Measurements from ENCODE around the gene UAP1.

Gene UAP1

DNA sequence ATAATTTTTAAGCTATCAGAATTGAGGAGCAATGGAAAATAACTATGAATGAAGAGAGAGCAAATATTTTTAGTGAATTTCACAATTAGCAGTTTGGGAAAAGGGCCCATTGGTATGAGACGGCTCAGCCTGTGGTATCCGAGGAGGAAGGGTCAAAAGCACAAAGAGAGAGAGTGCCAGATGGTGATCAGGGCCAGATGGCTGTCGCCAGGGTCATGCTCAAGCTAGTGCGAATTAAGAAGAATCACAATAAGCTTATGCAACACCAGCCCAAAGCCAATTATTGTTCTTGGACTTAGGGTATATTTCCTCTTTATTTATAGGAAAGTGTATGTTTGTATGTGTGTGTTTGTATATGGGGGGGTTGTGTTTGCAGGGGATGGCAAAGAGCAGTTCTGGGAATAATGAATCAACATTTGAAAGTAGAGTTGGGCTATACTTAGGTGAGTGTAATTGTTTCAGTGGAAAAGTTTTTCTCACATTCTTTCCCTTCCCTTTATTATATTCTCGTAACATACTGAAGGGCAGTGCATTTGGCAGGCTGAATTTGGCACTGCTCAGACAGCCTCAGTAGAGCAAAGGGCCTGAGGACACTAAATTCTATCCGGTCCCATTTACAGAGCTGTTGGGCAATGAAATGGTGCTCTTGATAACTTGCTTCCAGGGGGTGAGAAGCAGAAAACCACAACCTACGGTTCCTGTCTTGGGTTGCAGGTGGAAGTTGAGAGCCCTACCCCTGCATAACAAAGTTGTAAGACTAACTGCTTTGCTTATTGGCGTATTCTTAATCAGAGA is 51.3 kb downstream of the UAP1 start:
- in situ Hi-C loops (cut with HindIII; ENCODE audit: low sequenced_read_pairs): no loop called here

DNA sequence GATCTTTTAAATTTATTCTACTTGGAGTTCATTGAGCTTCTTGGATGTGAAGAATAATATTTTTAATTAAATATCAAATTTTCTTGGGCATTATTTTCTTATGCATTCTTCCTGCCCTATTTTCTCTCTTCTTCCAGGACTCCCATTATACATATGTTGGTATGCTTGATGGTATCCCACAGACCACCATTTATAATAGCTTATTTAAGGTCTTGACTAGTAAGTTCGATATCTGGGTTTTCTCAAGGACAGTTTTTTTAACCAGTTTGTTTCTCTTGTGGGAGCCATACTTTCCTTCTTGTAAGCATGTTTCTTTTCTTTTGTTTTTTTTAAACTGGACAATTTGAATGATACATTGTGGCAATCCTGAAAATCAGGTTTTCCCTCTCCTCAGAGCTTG is 55.3 kb downstream of the UAP1 start:
- in situ Hi-C loops (cut with HindIII; ENCODE audit: low sequenced_read_pairs): no loop called here

DNA sequence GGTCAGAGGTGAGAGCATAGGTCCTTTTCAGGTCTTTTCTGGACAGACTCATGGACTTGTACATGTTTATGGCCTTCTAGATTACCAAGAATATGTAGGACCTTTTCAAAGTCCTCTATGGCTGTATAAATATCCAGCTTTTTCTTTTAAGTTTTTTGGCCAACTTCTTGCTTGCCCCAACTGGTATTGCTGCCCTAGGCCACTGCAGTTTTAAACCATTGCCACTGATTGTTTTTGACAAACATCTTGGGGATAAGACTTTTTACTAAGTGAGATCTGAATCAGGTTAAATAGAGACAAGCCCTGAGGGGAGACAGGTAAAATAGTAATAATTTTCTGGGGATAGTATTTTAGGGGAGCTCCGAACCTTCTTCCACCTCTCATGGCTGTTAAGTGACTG is 56.0 kb downstream of the UAP1 start:
- in situ Hi-C loops (cut with HindIII; ENCODE audit: low sequenced_read_pairs): no loop called here

DNA sequence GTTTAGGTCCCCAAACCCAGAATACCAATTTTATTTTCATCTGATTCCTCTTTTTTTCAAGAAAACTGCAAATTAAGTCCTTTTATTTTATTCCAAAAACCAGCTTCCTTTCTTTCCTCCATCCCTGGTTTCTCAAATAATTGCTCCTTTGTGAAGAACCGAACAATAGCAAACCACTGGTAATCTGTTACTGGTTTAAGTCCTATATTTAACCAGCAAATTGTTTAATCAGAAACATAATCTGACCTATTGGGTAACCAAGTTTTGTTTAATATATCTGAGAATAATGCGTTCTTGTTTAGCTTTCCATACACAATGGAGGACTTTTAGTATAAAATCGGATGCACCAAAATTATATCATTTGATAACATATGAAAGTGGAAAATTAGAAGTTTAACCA is 57.6 kb downstream of the UAP1 start:
- in situ Hi-C loops (cut with HindIII; ENCODE audit: low sequenced_read_pairs): no loop called here

DNA sequence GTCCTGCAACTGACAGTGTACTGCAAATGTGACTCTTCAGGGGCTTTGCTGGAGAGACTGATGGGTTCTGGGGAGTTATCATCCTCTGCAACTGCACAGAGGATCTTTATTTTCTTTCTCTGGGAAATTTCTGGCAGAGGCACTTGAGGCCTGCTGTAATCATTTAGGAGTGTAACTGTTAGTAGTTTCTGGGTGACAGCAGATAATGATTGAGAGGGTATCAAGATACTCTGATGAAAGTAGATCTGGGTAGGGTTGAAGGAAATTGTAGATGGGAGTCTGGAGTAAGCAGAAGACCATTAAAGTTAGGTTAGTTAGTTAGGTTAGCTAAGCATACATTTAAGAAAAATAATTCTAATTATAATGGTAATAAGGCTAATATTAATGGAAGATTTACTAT is 59.7 kb downstream of the UAP1 start:
- in situ Hi-C loops (cut with HindIII; ENCODE audit: low sequenced_read_pairs): no loop called here

DNA sequence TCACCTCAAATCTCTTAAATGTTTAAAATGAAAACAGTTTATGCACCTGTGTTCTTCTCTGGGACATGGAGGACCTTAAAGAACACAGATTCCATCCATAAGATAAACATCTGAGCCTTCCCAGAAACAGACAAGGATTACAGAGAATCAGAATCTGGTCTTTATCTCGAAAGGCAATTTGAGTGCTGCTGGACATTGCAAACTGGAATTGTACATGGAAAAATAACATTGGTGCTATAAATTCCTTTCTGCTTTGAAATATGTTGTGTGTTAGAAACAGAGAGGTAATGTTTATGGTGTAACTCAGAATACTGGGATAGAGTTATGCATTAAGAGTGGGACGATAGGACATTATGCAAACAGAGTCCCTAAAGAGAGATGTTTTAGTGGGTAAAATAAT is 64.2 kb downstream of the UAP1 start:
- in situ Hi-C loops (cut with HindIII; ENCODE audit: low sequenced_read_pairs): no loop called here

DNA sequence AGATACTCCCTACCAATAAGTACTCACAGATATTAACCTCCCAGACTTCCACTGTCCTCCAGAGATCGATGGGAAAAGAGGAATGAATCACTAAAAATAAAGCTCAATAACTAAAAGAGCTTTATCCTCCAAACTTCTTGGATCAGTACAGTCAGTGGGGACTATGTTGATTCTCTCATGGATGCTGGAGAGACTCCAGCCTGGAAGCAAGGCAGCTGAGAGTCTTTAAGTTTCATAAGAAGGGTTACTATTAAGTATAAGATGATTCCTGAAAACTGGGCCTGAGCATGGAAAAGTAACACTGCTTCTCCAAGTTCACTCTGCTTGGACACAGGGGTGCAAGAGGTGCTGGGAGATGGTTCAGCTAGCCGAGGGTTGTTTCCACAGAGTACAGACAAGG is 64.6 kb downstream of the UAP1 start:
- in situ Hi-C loops (cut with HindIII; ENCODE audit: low sequenced_read_pairs): no loop called here

DNA sequence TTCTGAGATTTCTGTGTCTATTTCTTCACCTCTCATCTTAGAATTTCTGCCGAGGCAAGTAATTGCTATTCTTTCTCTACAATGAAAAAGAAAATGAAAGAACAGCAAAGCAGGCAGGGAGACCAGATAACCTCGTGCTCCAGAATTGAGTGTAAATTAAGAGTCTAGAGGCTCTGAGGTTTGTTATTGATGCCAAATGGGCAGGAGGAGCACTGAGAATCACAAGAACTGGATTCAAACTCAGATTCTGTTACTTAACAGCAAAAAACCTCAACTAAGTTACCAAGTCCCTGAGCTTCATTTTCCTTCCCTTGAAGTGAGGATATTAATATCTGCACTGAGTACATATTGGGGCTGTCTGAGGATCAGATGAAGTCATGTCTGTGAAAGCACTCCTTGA is 65.2 kb downstream of the UAP1 start:
- in situ Hi-C loops (cut with HindIII; ENCODE audit: low sequenced_read_pairs): no loop called here

DNA sequence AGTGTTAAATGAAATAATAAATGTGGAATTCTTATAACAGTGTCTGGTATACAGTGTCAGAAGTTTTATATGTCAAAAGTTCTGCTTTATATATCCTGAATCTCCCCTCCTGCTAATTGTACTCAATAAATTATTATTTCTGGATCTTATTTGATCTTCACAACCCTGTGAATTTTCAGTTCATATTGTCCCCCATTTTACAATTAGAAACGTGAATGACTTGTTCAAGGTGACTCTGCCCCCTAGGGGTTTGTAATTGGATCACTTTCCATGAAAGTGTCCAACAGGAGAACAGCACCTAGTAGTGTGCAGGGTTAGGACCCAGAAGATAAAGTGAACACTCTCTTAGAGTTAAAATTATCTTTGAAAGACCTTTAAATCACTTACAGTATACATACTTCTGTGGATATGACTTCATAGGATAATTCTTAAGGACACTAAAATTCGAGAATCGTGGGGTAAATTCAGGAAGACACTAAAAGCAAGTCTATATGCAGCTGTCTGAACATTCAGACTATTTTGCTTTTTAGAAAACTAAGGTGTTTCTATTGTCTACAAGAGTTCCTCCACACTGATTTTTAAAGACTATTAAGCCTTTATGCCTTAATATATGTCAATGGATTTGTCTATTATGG is 66.3 kb downstream of the UAP1 start:
- in situ Hi-C loops (cut with HindIII; ENCODE audit: low sequenced_read_pairs): no loop called here

DNA sequence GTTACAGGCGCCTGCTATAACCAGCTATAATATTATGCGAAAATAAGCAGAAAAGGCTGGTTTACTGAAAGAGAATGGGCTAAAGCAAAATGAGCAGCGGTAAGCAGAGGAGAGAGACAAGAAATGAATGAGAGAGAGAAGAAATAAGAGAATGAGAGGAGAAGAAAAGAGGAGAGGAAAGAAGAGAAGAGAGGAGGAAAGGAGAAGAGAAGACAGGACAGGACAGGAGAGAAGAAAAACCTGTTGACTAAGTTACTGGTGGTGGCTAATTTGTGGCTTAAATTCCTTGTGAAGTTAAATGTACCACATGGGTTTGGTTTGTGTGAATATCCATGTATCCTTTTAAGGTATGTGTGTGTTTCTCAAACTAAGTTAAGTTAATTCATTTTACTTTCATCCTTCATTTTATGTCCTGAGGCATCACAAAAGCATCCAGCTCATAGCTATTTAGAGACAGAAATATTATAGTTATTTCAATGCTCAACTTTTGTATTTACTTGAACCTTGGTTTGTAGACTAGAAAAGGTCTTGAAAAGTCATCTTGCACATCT is 67.6 kb downstream of the UAP1 start:
- in situ Hi-C loops (cut with HindIII; ENCODE audit: low sequenced_read_pairs): no loop called here

DNA sequence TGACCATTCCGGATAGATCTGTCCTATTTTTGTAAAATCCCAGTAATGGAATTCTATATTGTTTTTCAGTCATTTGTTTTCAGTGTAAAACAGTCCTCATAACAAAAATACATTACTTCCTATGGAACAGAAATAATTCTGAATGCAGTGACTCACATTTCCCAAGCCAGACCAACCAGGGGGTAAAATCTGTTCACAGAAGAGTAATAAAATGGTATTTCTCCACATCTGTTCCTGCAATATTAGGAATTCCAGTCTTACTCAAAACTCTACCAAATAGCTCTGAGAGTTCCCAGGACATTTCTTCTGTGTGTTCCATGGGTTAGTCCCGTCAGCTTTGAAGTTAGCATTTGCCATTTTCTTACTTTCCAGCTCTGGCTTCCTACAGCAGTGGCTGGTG is 68.1 kb downstream of the UAP1 start:
- in situ Hi-C loops (cut with HindIII; ENCODE audit: low sequenced_read_pairs): no loop called here

DNA sequence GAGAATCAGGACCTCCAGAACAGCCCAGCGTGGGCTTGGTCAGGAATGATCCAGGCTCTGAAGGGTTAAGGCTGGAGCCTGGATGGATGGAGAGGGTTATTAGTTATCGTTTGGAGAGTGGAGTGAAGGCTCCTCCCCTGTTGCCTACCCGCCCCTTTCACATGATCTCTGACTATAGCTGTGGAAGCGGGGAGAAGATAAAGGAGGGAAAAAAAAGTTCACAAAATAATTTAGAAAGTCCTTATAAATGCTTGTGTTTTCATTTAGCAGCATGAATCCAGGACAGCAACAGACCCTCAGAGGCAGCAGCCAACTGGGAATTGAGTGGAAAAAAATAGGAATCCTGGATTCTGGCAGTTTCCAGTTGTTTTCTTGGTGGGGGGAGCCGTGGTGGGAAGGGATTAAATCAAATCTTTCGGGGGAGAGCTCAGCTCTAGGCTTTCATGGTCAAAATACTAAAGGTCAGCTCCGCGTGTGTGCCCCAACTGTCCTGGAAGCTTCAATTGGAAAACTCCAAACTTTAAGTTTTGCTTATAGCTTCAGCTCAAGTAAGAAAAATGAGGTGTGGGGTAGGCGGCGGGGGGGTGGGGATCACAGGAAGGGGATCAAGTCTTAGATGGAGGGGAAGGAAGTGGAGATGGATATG is 70.1 kb downstream of the UAP1 start:
- in situ Hi-C loops (cut with HindIII; ENCODE audit: low sequenced_read_pairs): no loop called here

DNA sequence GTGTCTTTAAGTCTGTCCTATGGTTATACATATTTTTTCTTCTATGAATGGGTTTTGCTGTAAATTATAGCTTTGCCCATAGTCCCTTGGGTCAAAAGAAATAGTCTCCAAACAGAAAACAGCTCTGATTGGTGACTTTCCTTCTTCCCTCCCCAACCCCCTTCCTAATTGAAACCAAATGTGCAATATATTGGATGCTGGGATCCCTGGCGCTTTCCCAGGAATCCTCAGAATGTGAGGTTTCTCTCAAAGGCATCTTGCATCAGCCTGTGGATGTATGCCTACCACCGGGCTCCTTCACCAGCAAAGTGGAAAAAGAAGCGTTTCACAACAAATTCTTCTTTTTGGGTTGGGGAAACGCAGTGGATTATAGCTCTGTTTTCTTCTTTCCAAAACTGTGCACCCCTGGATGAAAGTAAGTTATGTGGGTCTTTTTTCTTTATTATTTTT is 70.7 kb downstream of the UAP1 start, which contains the start of gene DDR2:
Gene DDR2 (plus strand): TSS at position 248 of the 450 bp plus-strand sequence. CDS start 86,600 bp downstream, outside the sequence.
- in situ Hi-C loops (cut with HindIII; ENCODE audit: low sequenced_read_pairs): no loop called here

DNA sequence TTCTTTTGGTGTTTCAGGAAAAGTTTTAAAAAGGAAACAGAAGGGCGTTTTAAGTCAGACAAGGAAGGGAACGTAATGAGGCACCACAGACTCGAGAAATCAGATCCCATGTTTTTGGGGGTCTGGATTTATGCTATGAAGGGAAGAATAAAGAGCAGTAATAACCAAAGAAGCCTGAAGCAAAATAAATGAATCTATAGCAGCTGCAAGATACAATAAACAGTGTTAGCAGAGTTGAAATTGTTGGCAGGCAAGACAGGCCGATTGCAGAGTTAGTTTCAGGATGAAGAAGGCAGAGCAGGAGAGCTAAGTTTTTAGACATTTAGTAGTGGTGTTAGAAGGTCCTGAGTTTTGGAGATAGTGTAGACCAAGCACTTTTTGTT is 71.2 kb downstream of the UAP1 start:
- in situ Hi-C loops (cut with HindIII; ENCODE audit: low sequenced_read_pairs): no loop called here

DNA sequence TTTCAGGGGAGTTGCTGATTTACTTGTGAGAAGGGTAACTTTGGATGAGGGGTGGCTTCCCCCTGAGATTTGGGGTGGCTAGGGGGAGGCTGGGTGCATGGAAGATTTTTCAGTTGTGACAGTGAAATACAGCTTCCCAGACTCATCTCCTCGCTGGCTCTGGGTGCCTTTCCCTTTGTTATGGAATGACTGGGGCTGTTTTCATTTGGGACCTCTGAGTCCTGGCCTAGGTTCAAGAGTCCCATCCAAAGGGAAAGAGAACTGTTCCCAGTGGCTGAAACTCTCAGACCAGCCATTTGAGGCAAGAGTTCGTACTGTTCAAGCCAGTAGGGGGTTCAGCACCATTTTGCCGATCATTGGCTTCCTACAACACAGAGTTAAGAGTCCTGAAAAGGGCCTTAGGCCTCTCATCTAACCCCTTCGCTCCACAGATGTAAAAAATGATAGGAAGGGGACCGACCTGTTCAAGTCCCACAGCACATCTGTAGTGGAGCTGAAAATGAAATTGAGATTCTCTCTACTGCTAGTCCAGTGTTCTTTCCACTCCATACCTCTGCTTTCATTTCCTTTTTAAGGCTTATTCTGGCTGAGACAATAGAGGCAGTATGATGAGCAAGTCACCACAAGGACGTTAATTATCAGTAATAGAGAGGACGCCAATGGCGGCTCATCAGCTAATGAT is 71.7 kb downstream of the UAP1 start:
- in situ Hi-C loops (cut with HindIII; ENCODE audit: low sequenced_read_pairs): no loop called here

DNA sequence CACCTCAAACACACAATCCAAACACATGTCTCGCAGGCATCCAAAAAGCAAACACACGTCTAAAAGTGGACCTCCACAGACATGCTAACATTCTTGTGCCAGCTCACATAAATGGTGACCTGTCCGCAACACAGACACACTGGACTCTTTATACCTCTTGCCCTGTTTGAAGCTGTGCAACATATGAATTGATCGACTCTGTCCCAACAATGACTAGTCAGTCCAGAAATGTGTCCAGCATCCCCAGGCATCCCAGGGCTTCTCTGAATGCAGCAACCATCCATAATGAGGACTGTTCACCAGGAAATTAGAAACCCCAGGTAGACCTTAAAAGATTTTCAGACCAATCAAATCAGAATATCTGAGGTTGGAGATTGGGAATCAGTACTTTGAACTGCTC is 73.9 kb downstream of the UAP1 start:
- in situ Hi-C loops (cut with HindIII; ENCODE audit: low sequenced_read_pairs): no loop called here

DNA sequence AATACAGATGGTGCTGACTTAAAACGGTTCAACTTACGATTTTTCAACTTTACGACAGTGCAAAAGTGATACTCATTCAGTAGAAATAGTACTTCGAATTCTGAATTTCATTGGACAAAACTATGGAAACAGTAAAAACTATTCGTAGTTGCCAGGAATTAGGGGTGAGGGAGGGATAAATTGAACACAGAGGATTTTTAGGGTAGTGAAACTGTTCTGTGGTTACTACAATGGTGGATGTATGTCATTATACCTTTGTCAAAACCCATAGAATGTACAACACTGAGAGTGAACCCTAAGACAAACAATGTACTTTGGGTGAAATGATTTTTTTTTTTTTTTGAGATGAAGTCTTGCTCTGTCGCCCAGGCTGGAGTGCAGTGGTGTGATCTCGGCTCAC is 78.2 kb downstream of the UAP1 start:
- in situ Hi-C loops (cut with HindIII; ENCODE audit: low sequenced_read_pairs): no loop called here

DNA sequence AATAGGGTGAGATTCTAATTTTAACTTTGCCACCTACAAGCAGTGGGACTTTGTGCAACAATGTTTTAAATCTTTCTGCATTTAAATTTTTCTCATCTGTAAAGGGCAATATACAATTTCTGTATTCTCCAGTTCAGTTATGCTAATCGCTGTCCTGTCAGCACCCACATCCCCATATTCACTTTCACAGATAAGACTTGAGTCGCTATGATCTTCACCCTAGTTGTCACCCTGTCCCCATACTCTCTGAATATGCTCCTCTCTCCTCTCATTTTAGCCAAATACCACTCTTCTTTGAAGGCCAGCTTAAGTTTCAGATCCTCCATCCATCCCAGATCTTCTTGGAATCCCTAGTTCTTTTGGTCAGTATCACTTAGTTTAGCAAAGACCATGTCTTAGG is 79.6 kb downstream of the UAP1 start:
- in situ Hi-C loops (cut with HindIII; ENCODE audit: low sequenced_read_pairs): no loop called here

DNA sequence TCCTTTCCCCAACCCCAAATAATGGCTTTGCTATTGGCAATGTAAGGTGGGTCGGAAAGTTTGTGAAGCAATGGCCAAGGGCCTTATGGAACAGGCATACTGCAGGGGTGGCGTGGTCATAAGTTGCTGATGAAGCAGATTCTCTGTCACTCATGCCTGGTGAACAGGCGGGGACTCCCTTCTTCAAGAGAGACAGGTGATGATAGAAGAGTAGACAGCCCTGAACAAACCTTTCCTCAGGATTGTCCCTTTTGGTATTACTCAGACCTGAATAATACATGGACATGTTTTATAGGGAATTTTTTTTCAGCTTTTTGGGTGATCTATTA is 83.4 kb downstream of the UAP1 start:
- in situ Hi-C loops (cut with HindIII; ENCODE audit: low sequenced_read_pairs): no loop called here

DNA sequence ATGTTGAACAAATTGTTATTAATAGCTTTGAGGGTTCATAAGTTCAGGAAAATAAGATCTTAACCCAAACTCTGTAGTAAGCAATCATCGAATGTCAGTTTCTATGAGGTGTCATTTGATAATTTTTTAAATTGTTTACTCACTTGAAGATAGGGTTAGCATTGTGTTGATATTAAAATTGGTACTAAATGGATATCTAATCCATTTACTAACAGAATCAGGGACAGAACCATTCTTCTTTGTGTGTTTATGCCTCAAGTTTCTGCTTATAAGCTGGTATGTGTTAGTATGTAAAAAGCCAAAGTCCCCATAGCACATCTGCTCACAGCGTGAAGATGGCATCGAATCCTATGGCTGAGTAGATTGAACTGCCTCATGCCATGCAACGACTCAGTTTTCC is 84.1 kb downstream of the UAP1 start:
- in situ Hi-C loops (cut with HindIII; ENCODE audit: low sequenced_read_pairs): no loop called here

DNA sequence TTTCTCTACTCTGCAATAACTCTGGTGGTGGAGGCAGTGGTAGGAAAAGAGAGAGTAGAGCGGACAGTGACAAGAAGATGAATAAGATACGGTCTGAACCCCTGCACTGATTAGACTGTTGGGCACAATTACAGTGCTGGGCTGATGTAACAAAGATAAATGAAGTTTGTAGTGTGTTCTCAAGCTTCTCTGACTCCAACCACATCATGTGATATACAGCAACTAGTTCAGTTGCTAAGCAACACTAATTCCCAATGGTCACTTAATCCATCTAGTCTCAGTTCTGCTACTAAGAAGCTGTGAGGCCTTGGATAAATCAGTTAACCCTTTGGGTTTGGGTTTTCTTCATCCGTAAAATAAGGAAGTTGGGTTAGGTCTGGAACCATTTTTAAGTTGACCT is 88.1 kb downstream of the UAP1 start:
- in situ Hi-C loops (cut with HindIII; ENCODE audit: low sequenced_read_pairs): no loop called here

Data from DLD1 (cell line).